Measurements from ENCODE around the gene SHCBP1. TPM values are rescaled to one million over a fixed set of nuclear protein-coding genes. Genes with fewer than 3 reads are reported as not detected.

SHCBP1 gene, protein sequence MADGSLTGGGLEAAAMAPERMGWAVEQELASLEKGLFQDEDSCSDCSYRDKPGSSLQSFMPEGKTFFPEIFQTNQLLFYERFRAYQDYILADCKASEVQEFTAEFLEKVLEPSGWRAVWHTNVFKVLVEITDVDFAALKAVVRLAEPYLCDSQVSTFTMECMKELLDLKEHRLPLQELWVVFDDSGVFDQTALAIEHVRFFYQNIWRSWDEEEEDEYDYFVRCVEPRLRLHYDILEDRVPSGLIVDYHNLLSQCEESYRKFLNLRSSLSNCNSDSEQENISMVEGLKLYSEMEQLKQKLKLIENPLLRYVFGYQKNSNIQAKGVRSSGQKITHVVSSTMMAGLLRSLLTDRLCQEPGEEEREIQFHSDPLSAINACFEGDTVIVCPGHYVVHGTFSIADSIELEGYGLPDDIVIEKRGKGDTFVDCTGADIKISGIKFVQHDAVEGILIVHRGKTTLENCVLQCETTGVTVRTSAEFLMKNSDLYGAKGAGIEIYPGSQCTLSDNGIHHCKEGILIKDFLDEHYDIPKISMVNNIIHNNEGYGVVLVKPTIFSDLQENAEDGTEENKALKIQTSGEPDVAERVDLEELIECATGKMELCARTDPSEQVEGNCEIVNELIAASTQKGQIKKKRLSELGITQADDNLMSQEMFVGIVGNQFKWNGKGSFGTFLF
- total RNA-seq (2021; ENCODE audit: unreplicated experiment) (22.2 TPM), Bru-seq, nascent RNA (percentile 77 among the genes with signal in this experiment), BruChase-seq, experiment 1, labeled RNA remaining after a 2-hour chase (percentile 70 among the genes with signal in this experiment), BruChase-seq, experiment 2, labeled RNA remaining after a 6-hour chase (percentile 82 among the genes with signal in this experiment)
- 8.6 TPM for polyA plus RNA-seq (2012; ENCODE audit: insufficient read length)
- long read RNA-seq, transcript SHCBP1-201 (13 exons, 3,461 nt), result major isoform, 87 of 104 reads
- long read RNA-seq, partial matches to known transcripts, result 5 of 104 reads
- long read RNA-seq, other reads (novel, unspliced or antisense), result 11 of 104 reads

DNA sequence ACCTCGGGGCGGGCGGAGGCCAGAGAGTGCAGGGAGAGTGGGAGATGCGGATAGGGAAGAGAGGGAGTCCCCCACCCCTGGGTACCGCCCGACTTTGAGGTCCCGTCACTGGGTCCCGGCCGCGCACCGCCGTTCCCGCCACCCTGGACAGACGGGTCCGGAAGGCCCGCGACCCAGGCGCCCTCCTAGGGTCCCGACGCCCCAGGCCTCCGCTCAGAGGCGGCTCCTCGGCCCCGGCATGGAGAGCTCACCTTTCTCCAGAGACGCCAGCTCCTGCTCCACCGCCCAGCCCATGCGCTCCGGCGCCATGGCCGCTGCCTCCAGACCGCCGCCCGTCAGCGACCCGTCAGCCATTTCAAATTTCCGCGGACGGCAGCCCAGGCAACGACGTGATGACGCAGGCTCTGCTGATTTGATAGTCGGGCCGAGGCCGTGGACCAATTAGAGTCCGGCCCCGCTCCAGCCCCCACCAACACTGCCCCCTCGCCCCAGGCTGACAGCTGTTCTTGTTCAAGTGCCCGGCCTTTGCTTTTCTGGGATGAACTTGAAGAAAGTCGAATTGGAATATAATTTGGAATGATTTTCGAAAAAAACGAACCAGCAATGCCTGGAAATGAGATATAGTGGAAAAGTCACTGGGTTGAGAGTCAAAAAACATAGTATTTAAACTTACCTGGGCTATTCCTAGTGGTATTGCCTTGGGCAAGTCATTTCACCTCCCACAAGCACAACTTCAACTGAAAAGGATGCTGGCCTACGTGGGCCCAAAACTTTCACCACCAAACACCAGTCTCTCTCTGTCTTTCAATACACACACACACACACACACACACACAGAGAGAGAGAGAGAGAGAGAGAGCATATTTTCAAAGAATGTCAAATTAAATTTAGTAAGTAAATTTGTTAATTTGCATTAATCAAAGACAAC is at the start of gene SHCBP1:
Gene SHCBP1 (minus strand): TSS at position 374 of the 928 bp plus-strand sequence. CDS start 20 bp downstream, at position 354.
- DNase-seq (ENCODE audit: low read depth, low spot score) (no peak), ATAC-seq (peak; percentile 95)
- H3K4me3 ChIP-seq (ENCODE audit: low read depth in 2 of 2, low read length in 2 of 2), result peak within 1 kb of the TSS; percentile 72 to 91
- H3K4me1 ChIP-seq (ENCODE audit: control insufficient read depth, insufficient read depth, low read length), result peaks cover 7% of the 10 kb centered on the region; the same call in 1 of the 2 replicates
- intact Hi-C loops (cut with micrococcal nuclease; ENCODE audit: unreplicated experiment), result no loop called here
- peak within 1 kb of the TSS; percentile 73 for H3K27ac ChIP-seq (ENCODE audit: low read length)
- peak; percentile 99 for TF ChIP-seq SIN3A (IDR thresholded peaks at IDR 0.05; ENCODE audit: borderline replicate concordance, insufficient read depth, low read depth, low read length)
- TF ChIP-seq POLR2AphosphoS5 (IDR thresholded peaks at IDR 0.05; ENCODE audit: low read depth, low read length), result peak; percentile 59; the same call in 1 of the 2 replicates
- TF ChIP-seq, protein P1, sequence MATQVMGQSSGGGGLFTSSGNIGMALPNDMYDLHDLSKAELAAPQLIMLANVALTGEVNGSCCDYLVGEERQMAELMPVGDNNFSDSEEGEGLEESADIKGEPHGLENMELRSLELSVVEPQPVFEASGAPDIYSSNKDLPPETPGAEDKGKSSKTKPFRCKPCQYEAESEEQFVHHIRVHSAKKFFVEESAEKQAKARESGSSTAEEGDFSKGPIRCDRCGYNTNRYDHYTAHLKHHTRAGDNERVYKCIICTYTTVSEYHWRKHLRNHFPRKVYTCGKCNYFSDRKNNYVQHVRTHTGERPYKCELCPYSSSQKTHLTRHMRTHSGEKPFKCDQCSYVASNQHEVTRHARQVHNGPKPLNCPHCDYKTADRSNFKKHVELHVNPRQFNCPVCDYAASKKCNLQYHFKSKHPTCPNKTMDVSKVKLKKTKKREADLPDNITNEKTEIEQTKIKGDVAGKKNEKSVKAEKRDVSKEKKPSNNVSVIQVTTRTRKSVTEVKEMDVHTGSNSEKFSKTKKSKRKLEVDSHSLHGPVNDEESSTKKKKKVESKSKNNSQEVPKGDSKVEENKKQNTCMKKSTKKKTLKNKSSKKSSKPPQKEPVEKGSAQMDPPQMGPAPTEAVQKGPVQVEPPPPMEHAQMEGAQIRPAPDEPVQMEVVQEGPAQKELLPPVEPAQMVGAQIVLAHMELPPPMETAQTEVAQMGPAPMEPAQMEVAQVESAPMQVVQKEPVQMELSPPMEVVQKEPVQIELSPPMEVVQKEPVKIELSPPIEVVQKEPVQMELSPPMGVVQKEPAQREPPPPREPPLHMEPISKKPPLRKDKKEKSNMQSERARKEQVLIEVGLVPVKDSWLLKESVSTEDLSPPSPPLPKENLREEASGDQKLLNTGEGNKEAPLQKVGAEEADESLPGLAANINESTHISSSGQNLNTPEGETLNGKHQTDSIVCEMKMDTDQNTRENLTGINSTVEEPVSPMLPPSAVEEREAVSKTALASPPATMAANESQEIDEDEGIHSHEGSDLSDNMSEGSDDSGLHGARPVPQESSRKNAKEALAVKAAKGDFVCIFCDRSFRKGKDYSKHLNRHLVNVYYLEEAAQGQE (IDR thresholded peaks at IDR 0.05; ENCODE audit: insufficient read depth in 1 of 2, low read depth in 2 of 2, low read length in 1 of 2), result no peak
- POLR2A ChIA-PET, result no interaction called here
- BruUV-seq (replicated peaks), result no TSS peak
- CTCF ChIA-PET, result no interaction called here
- no peaks in the 10 kb centered on the region for H3K27me3 ChIP-seq (ENCODE audit: control insufficient read depth, insufficient read depth, low read length)
- H3K36me3 ChIP-seq (ENCODE audit: control insufficient read depth, insufficient read depth, low read length), result peaks cover 3% of the 10 kb centered on the region
- H3K9me3 ChIP-seq (ENCODE audit: control insufficient read depth, insufficient read depth, low read depth, low read length), result no peaks in the 10 kb centered on the region
- in situ Hi-C loops (cut with HindIII; ENCODE audit: low pct_unique_long_range_greater_than_20kb, low sequenced_read_pairs), result no loop called here

DNA sequence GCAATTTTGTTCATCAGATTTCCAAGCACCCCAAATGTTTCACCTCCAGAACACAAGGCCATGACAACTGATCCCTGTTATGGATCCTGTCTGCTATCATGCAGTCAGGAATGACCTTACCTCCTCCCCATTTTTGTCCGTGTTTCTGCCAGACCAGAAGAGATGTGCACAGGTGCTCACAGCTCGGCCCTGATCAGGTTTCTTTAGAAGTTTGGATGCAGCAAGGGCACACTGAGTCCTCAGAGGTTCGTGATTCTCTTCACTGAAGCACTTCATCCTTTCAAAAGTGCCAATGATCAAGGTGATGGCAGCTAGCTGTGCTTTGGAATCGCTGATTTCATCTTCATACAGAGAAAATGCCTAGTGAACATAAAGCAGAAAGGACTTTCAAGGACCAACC is 40.9 kb upstream of the SHCBP1 start:
- Histone ChIP-seq H3K36me3 (ENCODE audit: control insufficient read depth, insufficient read depth, low read length) (peaks cover 11% of the 10 kb centered on the region), H3K4me1 (ENCODE audit: control insufficient read depth, insufficient read depth, low read length) (no peaks in the 10 kb centered on the region), H3K27me3 (ENCODE audit: control insufficient read depth, insufficient read depth, low read length) (no peaks in the 10 kb centered on the region), H3K27ac (ENCODE audit: low read length) (no peak overlapping the region), H3K9me3 (ENCODE audit: control insufficient read depth, insufficient read depth, low read depth, low read length) (no peaks in the 10 kb centered on the region), H3K4me3 (ENCODE audit: low read depth in 2 of 2, low read length in 2 of 2) (no peak overlapping the region)
- TF ChIP-seq, protein P1 (IDR thresholded peaks at IDR 0.05; ENCODE audit: insufficient read depth in 1 of 2, low read depth in 2 of 2, low read length in 1 of 2), result no peak
- TF ChIP-seq SIN3A (IDR thresholded peaks at IDR 0.05; ENCODE audit: borderline replicate concordance, insufficient read depth, low read depth, low read length) (no peak), TCF7L2 (IDR thresholded peaks at IDR 0.05; ENCODE audit: low read depth, low read length) (no peak), POLR2AphosphoS5 (IDR thresholded peaks at IDR 0.05; ENCODE audit: low read depth, low read length) (no peak)
- TF ChIP-seq, protein P2, sequence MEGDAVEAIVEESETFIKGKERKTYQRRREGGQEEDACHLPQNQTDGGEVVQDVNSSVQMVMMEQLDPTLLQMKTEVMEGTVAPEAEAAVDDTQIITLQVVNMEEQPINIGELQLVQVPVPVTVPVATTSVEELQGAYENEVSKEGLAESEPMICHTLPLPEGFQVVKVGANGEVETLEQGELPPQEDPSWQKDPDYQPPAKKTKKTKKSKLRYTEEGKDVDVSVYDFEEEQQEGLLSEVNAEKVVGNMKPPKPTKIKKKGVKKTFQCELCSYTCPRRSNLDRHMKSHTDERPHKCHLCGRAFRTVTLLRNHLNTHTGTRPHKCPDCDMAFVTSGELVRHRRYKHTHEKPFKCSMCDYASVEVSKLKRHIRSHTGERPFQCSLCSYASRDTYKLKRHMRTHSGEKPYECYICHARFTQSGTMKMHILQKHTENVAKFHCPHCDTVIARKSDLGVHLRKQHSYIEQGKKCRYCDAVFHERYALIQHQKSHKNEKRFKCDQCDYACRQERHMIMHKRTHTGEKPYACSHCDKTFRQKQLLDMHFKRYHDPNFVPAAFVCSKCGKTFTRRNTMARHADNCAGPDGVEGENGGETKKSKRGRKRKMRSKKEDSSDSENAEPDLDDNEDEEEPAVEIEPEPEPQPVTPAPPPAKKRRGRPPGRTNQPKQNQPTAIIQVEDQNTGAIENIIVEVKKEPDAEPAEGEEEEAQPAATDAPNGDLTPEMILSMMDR (IDR thresholded peaks at IDR 0.05), result no peak
- no peak for ATAC-seq
- POLR2A ChIA-PET, result no interaction called here
- DNase-seq (ENCODE audit: low read depth, low spot score), result no peak
- CTCF ChIA-PET, result no interaction called here
- in situ Hi-C loops (cut with HindIII; ENCODE audit: low pct_unique_long_range_greater_than_20kb, low sequenced_read_pairs) (no loop called here), intact Hi-C loops (cut with micrococcal nuclease; ENCODE audit: unreplicated experiment) (no loop called here)
- no TSS peak for BruUV-seq (replicated peaks)

Measured in Panc1 (cell line).